Endothelial cell of umbilical vein (primary cell): ENCODE results near the gene CLGN. TPM values are rescaled to one million over a fixed set of nuclear protein-coding genes. Genes with fewer than 3 reads are reported as not detected.

Experiments
- BruUV-seq: library from RNA; stranded (reverse); fragments of 400-500 nt; replicated peaks from 2 replicates; lab custom pipeline; 2021; lab: Mats Ljungman, UMichigan
- CTCF ChIA-PET: fragments of 300-600, 350-600 bp; sonication (Branson Sonifier 250); formaldehyde crosslinking; loops from one replicate; lab custom pipeline; 2021; ENCODE audit warnings: antibody characterized with exemption, inconsistent platforms; lab: Charles Lee
- POLR2A ChIA-PET: fragments of 300-600, 350-600 bp; sonication (Branson Sonifier 250); formaldehyde crosslinking; loops from one replicate; lab custom pipeline; 2021; ENCODE audit warnings: antibody characterized with exemption, inconsistent platforms; lab: Charles Lee
- DNase-seq: peaks from one replicate; pipeline ENCODE4 v3.0.0-alpha.2; 2011; ENCODE audit warnings: low read depth, low spot score
- FAIRE-seq: peaks from 2 replicates; lab custom pipeline; 2011; peaks lifted over from hg19 to GRCh38; lab: Jason Lieb, UNC
- H2AFZ ChIP-seq: 2 replicates; pipeline ENCODE4 v1.6.0; 2012; ENCODE audit warnings: low read depth, low read length, control low read depth, inconsistent platforms
- H3K27ac ChIP-seq: 2 replicates; pipeline ENCODE4 v1.5.1; 2011; ENCODE audit warnings: low read depth, mild to moderate bottlenecking, control low read depth, low read length, moderate library complexity; ENCODE audit not compliant: insufficient read depth
- H3K27me3 ChIP-seq, 2 experiments: 2 replicates each; pipeline versions ENCODE4 v1.6.0 to v1.6.1; 2011; ENCODE audit warnings: low read length in 2 of 2, mixed read lengths in 1 of 2; ENCODE audit not compliant: control insufficient read depth in 2 of 2, insufficient read depth in 2 of 2
- H3K36me3 ChIP-seq, 2 experiments: 2 replicates in 1 of 2; 3 replicates in 1 of 2; pipeline ENCODE4 v1.5.1; 2011; ENCODE audit warnings: low read length in 2 of 2, mild to moderate bottlenecking in 1 of 2, moderate library complexity in 1 of 2; ENCODE audit not compliant: control insufficient read depth in 2 of 2, insufficient read depth in 2 of 2; ENCODE audit errors: extremely low read depth in 1 of 2
- H3K4me1 ChIP-seq: 3 replicates; pipeline ENCODE4 v1.5.1; 2011; ENCODE audit warnings: mild to moderate bottlenecking, low read length; ENCODE audit not compliant: control insufficient read depth, insufficient read depth; ENCODE audit errors: extremely low read depth
- H3K4me2 ChIP-seq: 2 replicates; pipeline ENCODE4 v1.6.1; 2011; ENCODE audit warnings: low read length, control low read depth, mixed read lengths; ENCODE audit not compliant: insufficient read depth
- H3K4me3 ChIP-seq, 3 experiments: fragments of 200-600 bp in 1 of 3; sonication (generic), shearing (Covaris generic) in 1 of 3; replicated peaks in 1 of 3; 2 replicates each; pipeline ENCODE4 v1.5.1; 2011 to 2016; ENCODE audit warnings: control low read depth in 3 of 3, low read length in 3 of 3, mild to moderate bottlenecking in 2 of 3, inconsistent platforms in 1 of 3, low read depth in 1 of 3, moderate library complexity in 1 of 3; ENCODE audit not compliant: insufficient read depth in 1 of 3
- H3K79me2 ChIP-seq: 2 replicates; pipeline ENCODE4 v1.6.0; 2012; ENCODE audit warnings: low read length, inconsistent platforms; ENCODE audit not compliant: control insufficient read depth, insufficient read depth
- H3K9ac ChIP-seq: replicated peaks from 2 replicates; pipeline ENCODE3; 2011; ENCODE audit warnings: low read length, control low read depth; ENCODE audit not compliant: insufficient read depth; ENCODE audit errors: extremely low read depth
- H3K9me1 ChIP-seq: replicated peaks from 3 replicates; pipeline ENCODE4 v1.6.0; 2011; ENCODE audit warnings: mild to moderate bottlenecking, low read length; ENCODE audit not compliant: control insufficient read depth, insufficient read depth; ENCODE audit errors: extremely low read depth
- H3K9me3 ChIP-seq: replicated peaks from 2 replicates; pipeline ENCODE4 v1.5.1; 2012; ENCODE audit warnings: low read length, inconsistent platforms; ENCODE audit not compliant: control insufficient read depth, insufficient read depth
- H4K20me1 ChIP-seq: replicated peaks from 2 replicates; pipeline ENCODE3; 2011; ENCODE audit warnings: mild to moderate bottlenecking, low read length; ENCODE audit not compliant: control insufficient read depth, insufficient read depth; ENCODE audit errors: extremely low read depth
- EZH2 ChIP-seq: IDR thresholded peaks from 2 replicates; pipeline ENCODE4 v1.6.1; 2012; ENCODE audit warnings: borderline replicate concordance, low read depth, mild to moderate bottlenecking, moderate library complexity, low read length, inconsistent platforms; ENCODE audit not compliant: severe bottlenecking
- FOS ChIP-seq: IDR thresholded peaks from 2 replicates; pipeline ENCODE4 v1.6.1; 2011; ENCODE audit warnings: mild to moderate bottlenecking, low read length, moderate library complexity, borderline replicate concordance; ENCODE audit not compliant: insufficient read depth
- GATA2 ChIP-seq: IDR thresholded peaks from 2 replicates; pipeline ENCODE4 v1.7.0; 2011; ENCODE audit warnings: low read depth, mild to moderate bottlenecking, moderate library complexity, mixed read lengths, low read length; ENCODE audit not compliant: insufficient read length, insufficient read depth
- JUN ChIP-seq: IDR thresholded peaks from 2 replicates; pipeline ENCODE4 v1.6.1; 2011; ENCODE audit warnings: borderline replicate concordance, low read depth; ENCODE audit not compliant: insufficient read length, insufficient read depth
- MYC ChIP-seq: IDR thresholded peaks from one replicate; pipeline ENCODE4 v1.6.1; 2011; ENCODE audit warnings: mild to moderate bottlenecking, low read depth, low read length
- POLR2A ChIP-seq: IDR thresholded peaks from 2 replicates; pipeline ENCODE4 v1.6.1; 2012; ENCODE audit warnings: low read depth, mild to moderate bottlenecking, control low read depth, low read length
- POLR2AphosphoS5 ChIP-seq: IDR thresholded peaks from 2 replicates; pipeline ENCODE4 v1.6.1; 2012; ENCODE audit warnings: low read depth, mild to moderate bottlenecking, control low read depth, low read length, moderate library complexity; ENCODE audit not compliant: insufficient read depth
- dilution Hi-C: fragments of 300-500 bp; cut with MboI; formaldehyde crosslinking; loops from one replicate; pipeline ENCODE4 v1.15.0; 2019; ENCODE audit warnings: low sequenced_read_pairs; ENCODE audit not compliant: extremely low pct_ligation_motif_present
- intact Hi-C: fragments of 100-400 bp; cut with micrococcal nuclease; formaldehyde crosslinking; loops from one replicate; pipeline ENCODE4 v1.10.0; 2022
- polyA plus RNA-seq, 4 experiments: library from polyadenylated mRNA; depleted of rRNA in 3 of 4; stranded (reverse) in 3 of 4; unstranded in 1 of 4; fragments of >200 nt; gene quantifications; 2 replicates each; pipeline versions ENCODE4 v1.2.1 to v1.2.3, GENCODE V29; 2011 to 2012; ENCODE audit warnings: missing spikeins in 1 of 4
- total RNA-seq: library from RNA; stranded (reverse); gene quantifications from 2 replicates; pipeline ENCODE4 v1.2.3, GENCODE V29; 2021
- TF ChIP-seq, protein P1 (sequence below), 2 donors: IDR thresholded peaks; 1 replicate in 1 of 2; 2 replicates in 1 of 2; pipeline ENCODE4 v1.5.1; 2011; ENCODE audit warnings: low read length in 2 of 2, mild to moderate bottlenecking in 2 of 2, moderate library complexity in 2 of 2, control low read depth in 1 of 2, inconsistent platforms in 1 of 2, low read depth in 1 of 2; ENCODE audit not compliant: insufficient read depth in 1 of 2; ENCODE audit errors: extremely low read depth in 1 of 2
- TF ChIP-seq, protein P2 (sequence below): IDR thresholded peaks from 2 replicates; pipeline ENCODE4 v1.6.1; 2011; ENCODE audit not compliant: insufficient read depth, insufficient read length

Gene CLGN
- total and polyA plus RNA-seq, 2 donors (not counting 3 experiments of a cell fraction or from before 2014, with no cell fraction given), result 0.12 to 1.00 TPM

DNA sequence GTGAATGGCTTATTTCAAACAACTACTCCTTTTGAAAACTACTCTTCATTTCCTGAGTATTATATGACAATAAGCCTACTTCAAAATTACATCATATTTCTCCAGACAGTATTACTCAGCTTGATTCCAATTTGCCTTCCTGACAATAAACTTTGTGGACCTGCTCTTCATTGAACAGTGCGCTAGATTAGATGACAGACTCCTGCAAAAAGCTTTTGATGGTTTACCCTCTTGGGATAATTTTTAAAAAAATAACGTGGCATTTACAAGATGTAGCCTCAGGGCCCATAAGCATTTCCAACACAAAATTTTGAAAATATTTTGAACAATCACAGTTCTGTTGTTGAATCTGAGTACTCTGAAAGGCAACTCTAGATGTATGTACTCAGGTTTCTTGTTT, 44.7 kb upstream of the CLGN start:
- TF ChIP-seq POLR2AphosphoS5, result no peak
- no peak for TF ChIP-seq EZH2
- TF ChIP-seq MYC, result no peak
- no peak for TF ChIP-seq GATA2
- TF ChIP-seq FOS, result no peak
- no peak for TF ChIP-seq POLR2A
- no peak for TF ChIP-seq JUN
- TF ChIP-seq, protein P1, sequence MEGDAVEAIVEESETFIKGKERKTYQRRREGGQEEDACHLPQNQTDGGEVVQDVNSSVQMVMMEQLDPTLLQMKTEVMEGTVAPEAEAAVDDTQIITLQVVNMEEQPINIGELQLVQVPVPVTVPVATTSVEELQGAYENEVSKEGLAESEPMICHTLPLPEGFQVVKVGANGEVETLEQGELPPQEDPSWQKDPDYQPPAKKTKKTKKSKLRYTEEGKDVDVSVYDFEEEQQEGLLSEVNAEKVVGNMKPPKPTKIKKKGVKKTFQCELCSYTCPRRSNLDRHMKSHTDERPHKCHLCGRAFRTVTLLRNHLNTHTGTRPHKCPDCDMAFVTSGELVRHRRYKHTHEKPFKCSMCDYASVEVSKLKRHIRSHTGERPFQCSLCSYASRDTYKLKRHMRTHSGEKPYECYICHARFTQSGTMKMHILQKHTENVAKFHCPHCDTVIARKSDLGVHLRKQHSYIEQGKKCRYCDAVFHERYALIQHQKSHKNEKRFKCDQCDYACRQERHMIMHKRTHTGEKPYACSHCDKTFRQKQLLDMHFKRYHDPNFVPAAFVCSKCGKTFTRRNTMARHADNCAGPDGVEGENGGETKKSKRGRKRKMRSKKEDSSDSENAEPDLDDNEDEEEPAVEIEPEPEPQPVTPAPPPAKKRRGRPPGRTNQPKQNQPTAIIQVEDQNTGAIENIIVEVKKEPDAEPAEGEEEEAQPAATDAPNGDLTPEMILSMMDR (IDR thresholded peaks at IDR 0.05; ENCODE audit: extremely low read depth in 1 of 2, insufficient read depth in 1 of 2, low read depth in 1 of 2, low read length in 2 of 2), result no peak
- TF ChIP-seq, protein P2, sequence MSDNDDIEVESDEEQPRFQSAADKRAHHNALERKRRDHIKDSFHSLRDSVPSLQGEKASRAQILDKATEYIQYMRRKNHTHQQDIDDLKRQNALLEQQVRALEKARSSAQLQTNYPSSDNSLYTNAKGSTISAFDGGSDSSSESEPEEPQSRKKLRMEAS, result no peak
- POLR2A ChIA-PET, result no interaction called here

More for the DNA sequence above, 44.7 kb upstream of the CLGN start:
- no peaks in the 10 kb centered on the region for H3K9me3 ChIP-seq
- peaks cover 13 to 35% of the 10 kb centered on the region in 2 experiments for H3K27me3 ChIP-seq
- no peak overlapping the region for H3K4me3 ChIP-seq
- H4K20me1 ChIP-seq, result no peaks in the 10 kb centered on the region
- no peaks in the 10 kb centered on the region for H3K36me3 ChIP-seq
- no peak for DNase-seq
- no peaks in the 10 kb centered on the region for H3K9me1 ChIP-seq
- BruUV-seq, result no TSS peak
- intact Hi-C loops (no loop called here), dilution Hi-C loops (no loop called here)
- FAIRE-seq, result no peak
- H3K79me2 ChIP-seq, result no peaks in the 10 kb centered on the region
- CTCF ChIA-PET, result no interaction called here
- no peak overlapping the region for H3K4me2 ChIP-seq
- no peak overlapping the region for H3K27ac ChIP-seq
- H3K9ac ChIP-seq, result no peak overlapping the region
- H2AFZ ChIP-seq, result no peak overlapping the region
- H3K4me1 ChIP-seq, result no peaks in the 10 kb centered on the region
